HG03045 (cell line): Measurements from ENCODE around the gene GALNT18.
"Not testable (repeated sequence)": the region's sequence is repeated elsewhere in the genome, so short reads cannot be mapped to it uniquely, and the experiment has no call there.

Experiments
- ATAC-seq: cut with Tn5 transposase; IDR thresholded peaks from one replicate; pipeline ENCODE4 v1.9.1; 2021; ENCODE audit warnings: mild to moderate bottlenecking, moderate library complexity; ENCODE audit not compliant: unreplicated experiment

The GALNT18 gene

GRCh38 chr11:11370255-11370961 lies 251.4 kb downstream of the GALNT18 start:
- no peak for ATAC-seq

GRCh38 chr11:11366793-11367192 lies 255.0 kb downstream of the GALNT18 start:
- ATAC-seq, result no peak

- ATAC-seq, result no peak
Observed at GRCh38 chr11:11363674-11364073, 258.1 kb downstream of the GALNT18 start.

- ATAC-seq, result no peak
Observed at GRCh38 chr11:11359611-11360010, 262.2 kb downstream of the GALNT18 start.

- no peak for ATAC-seq
Observed at GRCh38 chr11:11356842-11357241, 265.0 kb downstream of the GALNT18 start.

GRCh38 chr11:11352878-11353277 lies 268.9 kb downstream of the GALNT18 start, which contains the start of gene CSNK2A3:
Gene CSNK2A3, minus strand, starts transcription at chr11:11353250. Its CDS starts 131 bp downstream, at chr11:11353119.
- not testable (repeated sequence) for ATAC-seq

GRCh38 chr11:11351851-11352250 lies 270.0 kb downstream of the GALNT18 start:
- not testable (repeated sequence) for ATAC-seq

GRCh38 chr11:11351042-11351586 lies 270.7 kb downstream of the GALNT18 start:
- ATAC-seq, result no peak

GRCh38 chr11:11349870-11350337 lies 271.9 kb downstream of the GALNT18 start:
- ATAC-seq, result no peak

GRCh38 chr11:11349106-11349825 lies 272.5 kb downstream of the GALNT18 start:
- ATAC-seq, result no peak

GRCh38 chr11:11348303-11348702 lies 273.5 kb downstream of the GALNT18 start:
- no peak for ATAC-seq

- ATAC-seq, result no peak
Observed at GRCh38 chr11:11347592-11347991, 274.2 kb downstream of the GALNT18 start.

- ATAC-seq, result no peak
Observed at GRCh38 chr11:11346303-11346702, 275.5 kb downstream of the GALNT18 start.

- no peak for ATAC-seq
Observed at GRCh38 chr11:11345099-11345498, 276.7 kb downstream of the GALNT18 start.

GRCh38 chr11:11344045-11344444 lies 277.8 kb downstream of the GALNT18 start:
- no peak for ATAC-seq

- no peak for ATAC-seq
Observed at GRCh38 chr11:11338304-11338703, 283.5 kb downstream of the GALNT18 start.

GRCh38 chr11:11336664-11337063 lies 285.1 kb downstream of the GALNT18 start:
- no peak for ATAC-seq

- ATAC-seq, result no peak
Observed at GRCh38 chr11:11335043-11335442, 286.8 kb downstream of the GALNT18 start.

GRCh38 chr11:11334607-11335006 lies 287.2 kb downstream of the GALNT18 start:
- no peak for ATAC-seq

GRCh38 chr11:11332141-11332710 lies 289.6 kb downstream of the GALNT18 start:
- no peak for ATAC-seq

GRCh38 chr11:11329062-11329806 lies 292.6 kb downstream of the GALNT18 start:
- ATAC-seq, result no peak
